ENCODE results near the gene CRYBG2. TPM values are rescaled to one million over a fixed set of nuclear protein-coding genes. Genes with fewer than 3 reads are reported as not detected.
A peak's percentile ranks its signal among the peaks of the same experiment; 100 is the strongest.

CRYBG2 gene
- total and polyA plus RNA-seq, 10 of the 15 experiments (the other 5 are each of a cell fraction or from before 2014, with no cell fraction given): 0.03 to 1.2 (median 0.11) TPM; not detected in 4

DNA sequence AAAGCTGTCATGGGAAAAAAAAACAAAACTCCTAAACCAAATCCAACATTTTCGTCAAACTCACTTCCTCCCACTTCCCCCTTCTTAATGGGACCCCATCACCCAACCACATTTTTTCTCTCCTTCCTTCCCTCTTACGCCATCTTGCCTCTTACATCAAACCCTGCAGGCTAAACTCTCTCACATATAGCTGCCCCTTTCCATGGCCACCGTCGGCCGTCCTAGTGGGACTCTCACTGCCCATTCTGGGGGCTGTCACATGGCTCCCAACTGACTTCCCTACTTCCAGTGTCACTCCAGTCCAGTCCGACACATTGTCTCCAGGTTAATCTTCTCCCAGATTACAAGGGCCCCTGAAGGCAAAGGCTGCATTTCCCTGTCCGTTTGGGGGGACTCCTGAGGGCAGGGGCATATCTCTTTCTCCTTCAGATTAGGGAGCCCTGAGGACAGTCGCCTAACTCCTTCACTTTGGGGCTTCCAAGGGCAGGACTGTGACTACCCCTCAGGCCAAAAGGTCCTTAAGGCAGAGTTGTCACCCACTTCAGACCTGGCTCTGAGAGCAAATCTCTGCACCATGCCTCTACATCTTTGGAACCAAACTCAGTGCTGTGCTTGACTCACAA, 48.2 kb downstream of the CRYBG2 start:
- intact Hi-C loops (cut with micrococcal nuclease; ENCODE audit: unreplicated experiment): no loop called here
- Histone ChIP-seq H3K4me3 (peak overlapping the region; percentile 92), H3K4me2 (ENCODE audit: control insufficient read depth, insufficient read depth) (peak overlapping the region; percentile 93), H4K20me1 (ENCODE audit: control insufficient read depth, insufficient read depth) (no peaks in the 10 kb centered on the region), H3K4me1 (ENCODE audit: control insufficient read depth, insufficient read depth, low read length) (peaks cover 14% of the 10 kb centered on the region), H2AFZ (ENCODE audit: control insufficient read depth, low read depth, low read length) (peak overlapping the region; percentile 93; the same call in 1 of the 2 replicates), H3K27ac (ENCODE audit: control insufficient read depth, insufficient read depth) (peak overlapping the region; percentile 15; the same call in 1 of the 2 replicates), H3K36me3 (ENCODE audit: control insufficient read depth in 2 of 2, insufficient read depth in 2 of 2, low read length in 1 of 2) (no peaks in the 10 kb centered on the region; a peak in 1 of 4 replicates), H3K9ac (ENCODE audit: control insufficient read depth, insufficient read depth, low read length) (peak overlapping the region; percentile 70), H3K27me3 (replicated peaks in 1 of 2; ENCODE audit: control insufficient read depth in 2 of 2, insufficient read depth in 2 of 2, low read length in 1 of 2) (no peaks in the 10 kb centered on the region), H3K79me2 (ENCODE audit: control insufficient read depth, insufficient read depth, low read length) (peaks cover 4% of the 10 kb centered on the region), H3K9me3 (replicated peaks; ENCODE audit: control insufficient read depth, insufficient read depth, low read length) (no peaks in the 10 kb centered on the region)
- SMC1A ChIA-PET (ENCODE audit: uncharacterized antibody, unreplicated experiment): interaction anchor here (1.5 to 3.0 kb wide), 3 partner anchors 11 to 18 kb away, joined by 5 to 40 read pairs (median 5); partner anchors contain the start of gene CD52
- POLR2A ChIA-PET: interaction anchor here (4.3 to 5.6 kb wide), 2 partner anchors 11 to 17 kb away, joined by 30 to 58 read pairs; partner anchors contain the start of gene CD52
- DNase-seq (ENCODE audit: low read depth, low spot score) (no peak), ATAC-seq (no peak; the same call in 2 of the 3 replicates), FAIRE-seq (no peak)
- TSS peak; percentile 90 for BruUV-seq (replicated peaks)
- TF ChIP-seq EZH2 (IDR thresholded peaks at IDR 0.05; ENCODE audit: borderline replicate concordance, control insufficient read depth, low read depth, low read length): no peak
- 0 out of 2 replicates have a peak, but pooled peaks have one; percentile 12 for TF ChIP-seq YY1 (IDR thresholded peaks at IDR 0.05; ENCODE audit: low read depth, low read length)
- in situ Hi-C loops (cut with MboI): no loop called here
- RAD21 ChIA-PET (ENCODE audit: unreplicated experiment): interaction anchor here (1.3 to 3.2 kb wide), 3 partner anchors 13 to 20 kb away, joined by 6 to 18 read pairs (median 6); partner anchors contain the start of gene CD52
- CTCF ChIA-PET: interaction anchor here (4.8 kb wide), 1 partner anchor 20 kb away, joined by 34 read pairs; no protein-coding TSS in a partner anchor
- WGBS (ENCODE audit: insufficient coverage, insufficient replicate concordance, low lambda C conversion rate, missing lambda C conversion rate): 2% methylated on average over 8 of the region's 8 CpGs

DNA sequence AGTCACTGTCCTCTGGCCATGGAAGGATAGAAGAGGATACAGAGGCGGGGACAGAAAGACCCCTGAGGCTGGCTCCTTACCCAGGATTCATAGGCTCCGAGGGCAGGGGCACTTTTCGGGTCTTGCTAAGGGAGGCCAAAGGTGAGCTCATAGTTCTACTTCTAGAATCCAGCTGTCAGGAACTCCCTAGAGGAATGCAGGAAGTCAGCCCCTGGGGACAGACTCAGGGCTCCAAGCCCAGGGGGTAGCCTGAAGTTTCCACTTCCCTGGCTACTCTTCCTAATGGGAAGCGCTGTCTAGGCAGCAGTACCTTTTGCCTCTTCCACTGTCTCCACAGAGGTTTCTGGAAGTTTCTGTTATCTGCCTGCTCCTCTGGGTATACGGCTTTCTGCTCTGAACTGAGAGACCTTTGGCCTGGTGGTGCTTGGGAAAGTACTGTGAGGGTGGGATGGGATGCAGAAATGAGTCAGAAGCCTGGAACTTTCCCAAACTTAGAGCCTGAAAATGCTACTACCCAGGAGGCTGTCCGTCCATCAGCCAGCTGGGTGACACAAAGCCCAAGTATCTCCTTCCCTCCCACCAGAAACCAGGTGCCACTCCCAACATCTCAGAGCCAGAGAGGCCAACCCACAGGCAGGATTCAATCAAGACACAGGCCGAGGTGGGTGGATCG, 51.1 kb downstream of the CRYBG2 start:
- Histone ChIP-seq H3K9ac (ENCODE audit: control insufficient read depth, insufficient read depth, low read length) (no peak overlapping the region), H3K79me2 (ENCODE audit: control insufficient read depth, insufficient read depth, low read length) (peaks cover 4% of the 10 kb centered on the region), H3K4me3 (no peak overlapping the region), H3K4me1 (ENCODE audit: control insufficient read depth, insufficient read depth, low read length) (peaks cover 14% of the 10 kb centered on the region), H3K4me2 (ENCODE audit: control insufficient read depth, insufficient read depth) (no peak overlapping the region), H2AFZ (ENCODE audit: control insufficient read depth, low read depth, low read length) (no peak overlapping the region), H3K27me3 (replicated peaks in 1 of 2; ENCODE audit: control insufficient read depth in 2 of 2, insufficient read depth in 2 of 2, low read length in 1 of 2) (no peaks in the 10 kb centered on the region), H3K9me3 (replicated peaks; ENCODE audit: control insufficient read depth, insufficient read depth, low read length) (no peaks in the 10 kb centered on the region), H3K27ac (ENCODE audit: control insufficient read depth, insufficient read depth) (no peak overlapping the region), H4K20me1 (ENCODE audit: control insufficient read depth, insufficient read depth) (no peaks in the 10 kb centered on the region), H3K36me3 (ENCODE audit: control insufficient read depth in 2 of 2, insufficient read depth in 2 of 2, low read length in 1 of 2) (no peaks in the 10 kb centered on the region; a peak in 1 of 4 replicates)
- WGBS (ENCODE audit: insufficient coverage, insufficient replicate concordance, low lambda C conversion rate, missing lambda C conversion rate): 59% methylated on average over 8 of the region's 8 CpGs
- in situ Hi-C loops (cut with MboI): no loop called here
- intact Hi-C loops (cut with micrococcal nuclease; ENCODE audit: unreplicated experiment): no loop called here
- POLR2A ChIA-PET: no interaction called here
- SMC1A ChIA-PET (ENCODE audit: uncharacterized antibody, unreplicated experiment): no interaction called here
- RAD21 ChIA-PET (ENCODE audit: unreplicated experiment): no interaction called here
- no peak for DNase-seq (ENCODE audit: low read depth, low spot score)
- TF ChIP-seq, protein P1, sequence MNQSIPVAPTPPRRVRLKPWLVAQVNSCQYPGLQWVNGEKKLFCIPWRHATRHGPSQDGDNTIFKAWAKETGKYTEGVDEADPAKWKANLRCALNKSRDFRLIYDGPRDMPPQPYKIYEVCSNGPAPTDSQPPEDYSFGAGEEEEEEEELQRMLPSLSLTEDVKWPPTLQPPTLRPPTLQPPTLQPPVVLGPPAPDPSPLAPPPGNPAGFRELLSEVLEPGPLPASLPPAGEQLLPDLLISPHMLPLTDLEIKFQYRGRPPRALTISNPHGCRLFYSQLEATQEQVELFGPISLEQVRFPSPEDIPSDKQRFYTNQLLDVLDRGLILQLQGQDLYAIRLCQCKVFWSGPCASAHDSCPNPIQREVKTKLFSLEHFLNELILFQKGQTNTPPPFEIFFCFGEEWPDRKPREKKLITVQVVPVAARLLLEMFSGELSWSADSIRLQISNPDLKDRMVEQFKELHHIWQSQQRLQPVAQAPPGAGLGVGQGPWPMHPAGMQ (IDR thresholded peaks at IDR 0.05; ENCODE audit: borderline replicate concordance): no peak
- TF ChIP-seq SP1 (IDR thresholded peaks at IDR 0.05; ENCODE audit: low read depth, low read length): no peak
- TF ChIP-seq EED (IDR thresholded peaks at IDR 0.05; ENCODE audit: low read depth): no peak
- TF ChIP-seq POLR2AphosphoS2 (IDR thresholded peaks at IDR 0.05; ENCODE audit: low read depth, low read length): no peak
- TF ChIP-seq, protein P2, sequence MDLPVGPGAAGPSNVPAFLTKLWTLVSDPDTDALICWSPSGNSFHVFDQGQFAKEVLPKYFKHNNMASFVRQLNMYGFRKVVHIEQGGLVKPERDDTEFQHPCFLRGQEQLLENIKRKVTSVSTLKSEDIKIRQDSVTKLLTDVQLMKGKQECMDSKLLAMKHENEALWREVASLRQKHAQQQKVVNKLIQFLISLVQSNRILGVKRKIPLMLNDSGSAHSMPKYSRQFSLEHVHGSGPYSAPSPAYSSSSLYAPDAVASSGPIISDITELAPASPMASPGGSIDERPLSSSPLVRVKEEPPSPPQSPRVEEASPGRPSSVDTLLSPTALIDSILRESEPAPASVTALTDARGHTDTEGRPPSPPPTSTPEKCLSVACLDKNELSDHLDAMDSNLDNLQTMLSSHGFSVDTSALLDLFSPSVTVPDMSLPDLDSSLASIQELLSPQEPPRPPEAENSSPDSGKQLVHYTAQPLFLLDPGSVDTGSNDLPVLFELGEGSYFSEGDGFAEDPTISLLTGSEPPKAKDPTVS (IDR thresholded peaks at IDR 0.05; ENCODE audit: low read depth, low read length): no peak
- TF ChIP-seq TCF12 (IDR thresholded peaks at IDR 0.05; ENCODE audit: low read depth, low read length): no peak
- TF ChIP-seq, protein P3, sequence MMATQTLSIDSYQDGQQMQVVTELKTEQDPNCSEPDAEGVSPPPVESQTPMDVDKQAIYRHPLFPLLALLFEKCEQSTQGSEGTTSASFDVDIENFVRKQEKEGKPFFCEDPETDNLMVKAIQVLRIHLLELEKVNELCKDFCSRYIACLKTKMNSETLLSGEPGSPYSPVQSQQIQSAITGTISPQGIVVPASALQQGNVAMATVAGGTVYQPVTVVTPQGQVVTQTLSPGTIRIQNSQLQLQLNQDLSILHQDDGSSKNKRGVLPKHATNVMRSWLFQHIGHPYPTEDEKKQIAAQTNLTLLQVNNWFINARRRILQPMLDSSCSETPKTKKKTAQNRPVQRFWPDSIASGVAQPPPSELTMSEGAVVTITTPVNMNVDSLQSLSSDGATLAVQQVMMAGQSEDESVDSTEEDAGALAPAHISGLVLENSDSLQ (IDR thresholded peaks at IDR 0.05): no peak
- no peak for TF ChIP-seq TCF7 (IDR thresholded peaks at IDR 0.05; ENCODE audit: borderline replicate concordance)
- BruUV-seq (replicated peaks): no TSS peak
- no peak for FAIRE-seq
- CTCF ChIA-PET: interaction anchor here (0.8 to 1.0 kb wide), 2 partner anchors 12 to 18 kb away, joined by 3 read pairs; no protein-coding TSS in a partner anchor
- no peak for ATAC-seq

All from GM12878 (cell line).